T-helper 1 cell treated with Interleukin-12 subunit alpha and Interleukin-12 subunit beta and Interleukin-4 antibody, amounts not matched to agents 30 ng/mL and 1 ng/mL, for 36 hours (primary cell): Measurements from ENCODE around the gene RAP1A. TPM values are rescaled to one million over a fixed set of nuclear protein-coding genes. Genes with fewer than 3 reads are reported as not detected.
"Not testable (repeated sequence)": the region's sequence is repeated elsewhere in the genome, so short reads cannot be mapped to it uniquely, and the experiment has no call there.

Source experiments
- intact Hi-C: fragments of 100-400 bp; cut with micrococcal nuclease; formaldehyde crosslinking; loops from one replicate; pipeline ENCODE4 v1.15.1; 2024
- total RNA-seq: library from RNA; stranded (reverse); gene quantifications from 2 replicates; pipeline ENCODE4 v1.2.3, GENCODE V29; 2022

Gene RAP1A
- total RNA-seq, 1 donor from 2014 or later = 242 TPM

GRCh38 chr1:111596499-111596898 lies 23.1 kb upstream of the RAP1A start:
- intact Hi-C loops = loop anchor here (1.0 to 10.0 kb wide), 3 partner anchors 88 to 964 kb away; partner anchors contain the start of gene KCNA3

- intact Hi-C loops = loop anchor here (5.0 to 10.0 kb wide), 2 partner anchors 923 to 965 kb away; partner anchors contain the start of gene KCNA3
Measured at GRCh38 chr1:111597426-111597825, 22.2 kb upstream of the RAP1A start.

GRCh38 chr1:111598544-111598943 lies 21.0 kb upstream of the RAP1A start:
- intact Hi-C loops = loop anchor here (5.0 to 10.0 kb wide), 2 partner anchors 924 to 966 kb away; partner anchors contain the start of gene KCNA3

- intact Hi-C loops = loop anchor here (5.0 to 10.0 kb wide), 5 partner anchors 638 to 1017 kb away; partner anchors contain the start of genes CAPZA1, KCNA3, LRIF1 and ST7L
Measured at GRCh38 chr1:111599781-111600693, 19.6 kb upstream of the RAP1A start.

- intact Hi-C loops = loop anchor here (5.0 kb wide), 3 partner anchors 639 to 1016 kb away; partner anchors contain the start of genes CAPZA1, LRIF1 and ST7L
Measured at GRCh38 chr1:111600886-111601386, 18.7 kb upstream of the RAP1A start.

GRCh38 chr1:111602302-111602701 lies 17.3 kb upstream of the RAP1A start:
- intact Hi-C loops = loop anchor here (5.0 kb wide), 3 partner anchors 640 to 1015 kb away; partner anchors contain the start of genes CAPZA1, LRIF1 and ST7L

- intact Hi-C loops = loop anchor here (5.0 kb wide), 3 partner anchors 641 to 1014 kb away; partner anchors contain the start of genes CAPZA1, LRIF1 and ST7L
Measured at GRCh38 chr1:111602974-111603373, 16.6 kb upstream of the RAP1A start.

- intact Hi-C loops = loop anchor here (1.0 to 5.0 kb wide), 7 partner anchors 11 to 1013 kb away; partner anchors contain the start of genes CAPZA1, LRIF1 and ST7L
Measured at GRCh38 chr1:111603979-111604378, 15.6 kb upstream of the RAP1A start.

GRCh38 chr1:111604931-111605330 lies 14.7 kb upstream of the RAP1A start:
- intact Hi-C loops = loop anchor here (1.0 to 5.0 kb wide), 7 partner anchors 11 to 1012 kb away; partner anchors contain the start of genes CAPZA1, LRIF1 and ST7L

GRCh38 chr1:111605576-111605975 lies 14.0 kb upstream of the RAP1A start:
- intact Hi-C loops = no loop called here

- intact Hi-C loops = not testable (repeated sequence)
Measured at GRCh38 chr1:111606457-111607215, 13.0 kb upstream of the RAP1A start.

GRCh38 chr1:111608528-111608927 lies 11.1 kb upstream of the RAP1A start:
- intact Hi-C loops = not testable (repeated sequence)

GRCh38 chr1:111611986-111612385 lies 7.6 kb upstream of the RAP1A start:
- intact Hi-C loops = no loop called here

- intact Hi-C loops = loop anchor here (1.0 to 5.0 kb wide), 5 partner anchors 12 to 739 kb away; no protein-coding TSS in a partner anchor
Measured at GRCh38 chr1:111615870-111616715, 3.5 kb upstream of the RAP1A start.

GRCh38 chr1:111618081-111618480 lies 1.5 kb upstream of the RAP1A start:
- intact Hi-C loops = loop anchor here (5.0 kb wide), 2 partner anchors 401 to 741 kb away; no protein-coding TSS in a partner anchor

GRCh38 chr1:111618961-111619634 lies 491 bp upstream of the RAP1A start:
- intact Hi-C loops = loop anchor here (1.0 to 5.0 kb wide), 3 partner anchors 136 to 742 kb away; partner anchors contain the start of gene DDX20

- intact Hi-C loops = loop anchor here (1.0 to 10.0 kb wide), 6 partner anchors 40 to 476 kb away; partner anchors contain the start of genes CEPT1 and DRAM2
Measured at GRCh38 chr1:111620441-111620971, 917 bp downstream of the RAP1A start.

GRCh38 chr1:111621050-111621449 lies 1.5 kb downstream of the RAP1A start:
- intact Hi-C loops = loop anchor here (2.0 to 10.0 kb wide), 4 partner anchors 40 to 476 kb away; partner anchors contain the start of genes CEPT1 and DRAM2

GRCh38 chr1:111622166-111622565 lies 2.6 kb downstream of the RAP1A start:
- intact Hi-C loops = loop anchor here (1.0 to 10.0 kb wide), 3 partner anchors 9 to 477 kb away; partner anchors contain the start of genes CEPT1 and DRAM2
